H54 (cell line): ENCODE data around the gene CARD10.
"Not testable (repeated sequence)": the region's sequence is repeated elsewhere in the genome, so short reads cannot be mapped to it uniquely, and the experiment has no call there.

ENCODE experiments used
- DNase-seq: peaks from one replicate; pipeline ENCODE4 v3.0.0; 2011; ENCODE audit warnings: low spot score, mixed read lengths; ENCODE audit not compliant: insufficient read length
- FAIRE-seq: peaks from 3 replicates; lab custom pipeline; 2011; peaks lifted over from hg19 to GRCh38; lab: Jason Lieb, UNC
- POLR2A ChIP-seq: IDR thresholded peaks from 2 replicates; pipeline ENCODE4 v1.6.1; 2011; ENCODE audit warnings: low read depth, mild to moderate bottlenecking, low read length

The CARD10 gene

DNA sequence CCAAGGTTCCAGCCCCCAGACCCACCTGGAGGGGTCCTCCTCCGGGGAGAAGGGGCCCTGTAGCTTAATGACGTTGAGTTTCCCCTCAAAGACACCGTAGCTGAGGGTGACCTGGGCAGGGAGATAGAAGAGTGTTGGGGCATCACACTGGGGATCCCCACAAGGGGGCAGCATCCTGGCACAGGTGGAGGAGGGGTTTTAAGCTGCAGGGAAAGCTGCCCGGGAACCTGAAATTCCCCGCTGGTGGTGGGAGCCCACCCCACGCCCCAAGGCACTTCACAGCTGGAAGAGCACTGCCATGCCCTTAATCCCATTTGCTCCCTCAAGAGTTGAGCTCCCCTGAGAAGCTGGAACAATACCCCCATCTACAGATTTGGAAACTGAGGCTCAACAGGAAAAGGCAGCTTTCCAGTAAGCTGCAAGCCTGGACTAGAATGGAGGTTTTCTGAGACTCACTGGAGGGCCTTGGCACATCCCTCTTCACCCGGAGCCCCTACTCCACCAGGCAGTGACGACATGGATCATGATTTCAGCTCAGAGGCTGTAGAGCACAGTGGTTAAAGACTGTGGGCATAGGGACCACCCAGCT is 46.7 kb downstream of the CARD10 start:
- DNase-seq: peak; percentile 33
- no peak for FAIRE-seq
- no peak for TF ChIP-seq POLR2A

DNA sequence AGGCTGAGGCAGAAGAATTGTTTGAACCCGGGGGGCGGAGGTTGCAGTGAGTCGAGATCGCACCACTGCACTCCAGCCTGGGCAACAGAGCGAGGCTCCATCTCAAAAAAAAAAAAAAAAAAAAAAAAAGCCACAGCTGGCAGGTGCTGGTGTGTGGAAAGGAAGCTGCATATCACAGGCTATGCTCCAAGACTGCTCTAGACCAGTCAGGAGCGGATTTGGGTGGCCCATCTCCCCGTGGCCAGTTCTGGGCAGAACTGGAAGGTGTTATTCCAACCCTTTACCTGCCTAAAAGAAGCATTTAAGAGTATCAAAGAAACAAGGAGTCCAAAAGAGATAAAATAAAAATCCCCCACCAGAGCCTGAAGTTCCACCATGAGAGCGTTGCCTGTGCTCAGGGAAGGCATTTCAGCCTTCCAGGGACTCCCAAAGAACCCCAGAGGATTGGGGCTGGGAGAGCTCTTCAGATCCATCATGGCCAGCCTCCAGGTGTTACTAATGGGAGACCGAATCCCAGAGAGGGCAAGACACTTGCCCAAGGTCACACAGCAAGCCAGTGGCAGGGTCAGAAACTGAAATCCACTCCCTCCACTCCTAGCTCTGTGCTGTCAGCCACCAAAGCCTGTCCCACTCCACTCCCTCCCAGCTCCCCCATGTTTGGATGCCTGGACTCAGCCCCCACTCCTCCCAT is 47.3 kb downstream of the CARD10 start:
- TF ChIP-seq POLR2A: no peak
- DNase-seq: no peak
- FAIRE-seq: no peak

DNA sequence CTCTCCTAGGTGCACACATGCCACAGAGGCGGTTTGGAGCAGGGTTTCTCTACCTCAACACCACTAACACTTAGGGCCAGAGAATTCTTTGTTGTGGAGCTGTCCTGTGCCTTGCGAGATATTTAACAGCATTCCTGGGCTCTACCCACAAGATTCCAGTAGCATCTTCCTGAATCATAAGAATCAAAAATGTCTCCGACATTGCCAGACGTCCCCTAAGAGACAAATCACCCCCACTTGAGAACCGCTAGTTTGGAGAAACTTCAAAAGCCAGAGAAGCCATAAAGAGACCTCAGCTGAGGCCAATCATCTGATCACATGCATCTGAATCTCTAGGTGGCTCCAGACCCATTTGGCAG is 49.1 kb downstream of the CARD10 start:
- DNase-seq (no peak), FAIRE-seq (no peak)
- no peak for TF ChIP-seq POLR2A

DNA sequence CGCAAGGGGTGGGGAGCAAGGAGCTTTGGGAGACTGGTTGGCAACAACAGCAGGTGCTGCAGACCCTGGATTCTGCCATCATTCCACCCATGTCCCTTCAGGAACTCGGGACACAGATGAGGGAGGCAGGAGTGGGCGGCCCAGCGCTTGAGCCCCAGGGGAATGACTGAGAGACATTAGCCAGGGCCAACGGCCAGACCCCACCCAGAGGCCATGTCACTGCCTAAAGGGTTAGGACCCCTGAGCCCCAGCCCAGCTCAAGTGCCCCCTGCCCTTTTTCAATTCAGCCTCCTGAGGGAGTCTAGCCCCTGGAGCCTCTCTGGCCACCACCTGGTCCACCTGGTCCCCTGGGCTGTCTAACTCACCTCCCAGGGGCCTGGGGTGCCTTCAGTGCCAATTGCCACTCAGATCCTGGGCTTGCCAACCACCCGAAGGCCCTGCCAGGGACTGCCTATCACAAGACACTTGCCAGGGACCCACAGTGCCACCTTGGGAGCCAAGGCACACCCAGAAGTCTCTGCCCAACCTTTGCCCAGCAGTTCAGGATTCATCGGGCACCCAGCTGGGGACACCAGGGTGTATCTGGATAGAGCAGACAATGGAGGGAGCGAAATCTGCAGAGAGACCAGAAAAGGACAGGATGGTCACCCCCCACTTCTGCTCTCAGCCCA is 49.7 kb downstream of the CARD10 start:
- TF ChIP-seq POLR2A: no peak
- FAIRE-seq (no peak), DNase-seq (no peak)

DNA sequence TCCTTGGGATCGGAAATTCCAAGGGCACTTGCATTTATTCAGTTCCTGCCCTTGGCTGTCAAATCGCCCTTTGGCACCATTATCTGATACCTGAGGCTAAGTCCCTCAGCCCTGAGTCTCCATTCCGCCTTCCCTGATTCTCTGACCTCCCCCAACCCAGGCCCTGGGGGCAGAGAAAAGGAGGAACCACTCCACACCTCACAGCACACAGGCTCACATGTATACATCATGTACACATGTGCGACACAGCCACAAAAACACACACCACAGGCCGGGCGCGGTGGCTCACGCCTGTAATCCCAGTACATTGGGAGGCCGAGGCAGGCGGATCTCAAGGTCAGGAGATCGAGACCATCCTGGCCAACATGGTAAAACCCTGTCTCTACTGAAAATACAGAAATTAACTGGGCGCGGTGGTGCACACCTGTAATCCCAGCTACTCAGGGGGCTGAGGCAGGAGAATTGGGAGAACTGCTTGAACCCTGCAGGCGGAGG is 51.0 kb downstream of the CARD10 start:
- not testable (repeated sequence) for DNase-seq, FAIRE-seq

DNA sequence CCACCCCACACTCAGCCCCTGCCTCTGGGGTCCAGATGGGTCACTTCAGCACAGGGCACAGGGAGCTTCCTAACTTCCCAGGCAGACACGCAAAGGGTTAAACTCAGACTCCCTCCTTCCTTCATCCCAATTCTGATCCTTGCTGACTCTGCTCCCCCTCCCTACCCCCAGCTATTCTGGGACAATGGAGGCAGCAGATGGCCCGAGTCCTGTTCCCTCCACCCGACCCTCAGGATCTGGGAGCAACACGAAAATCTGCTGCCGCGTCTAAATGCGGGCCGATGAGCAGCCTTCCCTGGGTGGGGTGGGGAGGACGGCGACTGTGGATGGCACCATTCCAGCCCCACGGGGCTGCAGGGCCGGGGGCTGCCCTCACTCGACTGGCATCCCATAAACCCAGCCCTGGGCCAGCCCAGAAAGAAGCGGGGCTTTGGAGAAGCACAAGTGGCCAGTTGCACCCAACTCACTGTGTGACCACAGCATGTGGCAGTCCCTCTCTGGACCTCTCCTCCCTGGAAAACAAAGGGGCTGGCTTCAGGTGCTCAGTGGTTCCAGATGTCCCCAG is 51.7 kb downstream of the CARD10 start:
- FAIRE-seq: no peak
- no peak for TF ChIP-seq POLR2A
- no peak for DNase-seq

DNA sequence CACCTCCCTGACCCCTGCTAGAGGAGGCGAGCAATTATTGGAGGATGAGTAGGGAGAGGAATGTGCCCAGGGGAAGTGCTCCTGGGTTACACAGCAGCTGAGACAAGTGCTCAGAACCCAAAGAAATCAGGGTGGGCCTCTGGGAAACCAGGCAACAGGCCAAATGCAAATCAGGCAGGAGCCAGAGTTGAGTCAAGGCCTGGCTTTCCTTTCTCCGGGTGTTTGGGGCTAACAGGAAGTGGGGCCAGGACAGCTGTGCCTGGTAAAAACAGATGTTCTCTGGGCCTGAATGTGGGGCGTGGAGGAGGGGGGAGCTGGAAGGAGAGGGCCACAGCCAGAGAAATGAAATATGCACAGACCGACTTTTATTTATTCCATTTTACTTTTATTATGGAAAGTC is 55.0 kb downstream of the CARD10 start:
- FAIRE-seq (no peak), DNase-seq (no peak)
- no peak for TF ChIP-seq POLR2A

DNA sequence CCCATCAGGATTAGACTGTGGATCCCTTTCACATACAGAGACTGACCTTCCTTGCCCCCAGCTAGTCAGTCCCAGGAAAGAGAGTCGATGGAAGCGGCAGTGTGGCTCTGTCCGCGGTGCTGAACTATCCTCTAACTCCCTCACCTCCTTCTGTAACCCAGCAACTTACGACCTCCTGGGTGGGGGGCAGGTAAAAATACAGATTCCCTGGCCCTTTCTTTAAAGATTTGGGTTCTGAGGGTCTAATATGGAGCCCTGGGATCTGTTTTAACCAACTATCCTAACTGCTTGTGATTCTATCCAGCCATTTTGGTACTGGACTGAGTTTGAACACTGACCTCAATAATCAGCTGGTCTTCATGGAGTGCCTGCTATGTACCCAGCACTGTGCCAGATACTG is 56.2 kb downstream of the CARD10 start:
- FAIRE-seq (no peak), DNase-seq (no peak)
- no peak for TF ChIP-seq POLR2A

DNA sequence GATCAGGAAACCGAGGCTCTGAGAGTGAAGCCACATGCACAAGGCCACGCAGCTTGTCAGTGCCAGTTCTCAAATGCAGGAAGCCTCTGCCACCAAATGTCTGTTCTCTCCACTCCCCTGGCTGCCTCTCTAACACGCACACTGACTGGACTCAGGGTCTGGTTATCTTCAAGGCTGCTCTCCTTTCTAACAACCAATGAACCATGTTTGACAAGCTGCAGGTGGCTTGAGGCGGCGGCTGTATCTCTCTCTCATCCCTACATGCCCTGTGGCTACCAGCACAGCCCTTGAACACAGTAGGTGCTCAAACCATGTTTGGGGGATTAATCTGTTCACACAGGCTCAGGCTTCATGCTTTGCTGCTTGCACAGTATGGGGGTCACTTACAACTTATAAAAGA is 56.8 kb downstream of the CARD10 start:
- FAIRE-seq (no peak), DNase-seq (no peak)

DNA sequence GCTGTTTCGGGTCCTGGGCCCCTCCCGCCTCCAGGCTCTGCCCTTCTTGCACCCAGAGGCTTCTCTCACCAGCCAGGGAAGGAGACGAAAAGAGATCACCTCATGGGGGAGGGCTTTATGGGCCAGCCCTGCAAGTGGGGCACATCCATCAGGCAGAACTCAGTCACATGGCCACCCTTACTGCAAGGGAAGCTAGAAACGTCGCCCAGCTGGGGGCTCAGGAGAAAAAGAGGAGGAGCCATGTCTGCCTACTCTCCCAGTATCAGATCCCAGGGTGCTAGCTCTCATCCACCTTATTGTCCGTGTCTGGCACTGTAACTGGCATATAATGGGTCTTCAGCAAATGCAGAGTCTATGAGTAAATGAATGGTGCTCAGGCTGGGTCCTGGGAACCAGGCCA is 57.3 kb downstream of the CARD10 start:
- no peak for DNase-seq
- FAIRE-seq: no peak
- TF ChIP-seq POLR2A: no peak

More for the DNA sequence above, 56.8 kb downstream of the CARD10 start:
- TF ChIP-seq POLR2A: no peak

DNA sequence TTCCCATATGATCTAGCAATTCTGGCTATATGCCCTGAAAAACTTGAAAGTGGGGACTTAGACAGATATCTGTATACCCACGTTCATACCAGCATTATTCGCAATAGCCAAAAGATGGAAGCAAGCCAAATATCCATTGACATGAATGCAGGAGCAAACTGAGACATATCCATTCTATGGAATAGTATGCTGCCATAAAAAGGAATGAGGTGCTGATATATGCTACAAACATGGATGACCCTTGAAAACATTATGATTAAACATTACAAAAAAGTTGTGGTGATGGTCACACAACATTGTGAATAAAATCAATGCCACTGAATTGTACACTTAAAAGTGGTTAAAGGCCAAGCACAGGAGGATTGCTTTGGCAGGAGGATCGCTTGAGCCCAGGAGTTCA is 58.5 kb downstream of the CARD10 start:
- FAIRE-seq (no peak), DNase-seq (no peak)
- no peak for TF ChIP-seq POLR2A

DNA sequence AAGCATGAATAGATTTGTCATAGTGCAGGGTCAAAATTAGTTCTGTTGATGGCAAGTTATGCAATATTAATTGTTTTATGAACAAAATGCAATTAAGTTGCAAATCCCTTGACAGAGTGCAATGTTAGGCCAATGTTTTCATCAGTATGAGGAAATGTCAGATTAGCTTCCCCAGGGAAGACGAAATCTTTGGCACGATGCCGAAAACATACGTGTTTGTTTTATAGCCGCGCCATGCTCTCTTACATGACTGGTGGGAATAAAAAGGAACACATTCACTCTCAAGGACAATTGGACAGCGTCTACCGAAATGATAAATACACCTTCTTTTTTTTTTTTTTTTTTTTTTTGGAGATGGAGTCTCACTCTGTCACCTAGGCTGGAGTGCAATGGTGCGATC is 60.0 kb downstream of the CARD10 start:
- no peak for DNase-seq
- no peak for TF ChIP-seq POLR2A
- no peak for FAIRE-seq

DNA sequence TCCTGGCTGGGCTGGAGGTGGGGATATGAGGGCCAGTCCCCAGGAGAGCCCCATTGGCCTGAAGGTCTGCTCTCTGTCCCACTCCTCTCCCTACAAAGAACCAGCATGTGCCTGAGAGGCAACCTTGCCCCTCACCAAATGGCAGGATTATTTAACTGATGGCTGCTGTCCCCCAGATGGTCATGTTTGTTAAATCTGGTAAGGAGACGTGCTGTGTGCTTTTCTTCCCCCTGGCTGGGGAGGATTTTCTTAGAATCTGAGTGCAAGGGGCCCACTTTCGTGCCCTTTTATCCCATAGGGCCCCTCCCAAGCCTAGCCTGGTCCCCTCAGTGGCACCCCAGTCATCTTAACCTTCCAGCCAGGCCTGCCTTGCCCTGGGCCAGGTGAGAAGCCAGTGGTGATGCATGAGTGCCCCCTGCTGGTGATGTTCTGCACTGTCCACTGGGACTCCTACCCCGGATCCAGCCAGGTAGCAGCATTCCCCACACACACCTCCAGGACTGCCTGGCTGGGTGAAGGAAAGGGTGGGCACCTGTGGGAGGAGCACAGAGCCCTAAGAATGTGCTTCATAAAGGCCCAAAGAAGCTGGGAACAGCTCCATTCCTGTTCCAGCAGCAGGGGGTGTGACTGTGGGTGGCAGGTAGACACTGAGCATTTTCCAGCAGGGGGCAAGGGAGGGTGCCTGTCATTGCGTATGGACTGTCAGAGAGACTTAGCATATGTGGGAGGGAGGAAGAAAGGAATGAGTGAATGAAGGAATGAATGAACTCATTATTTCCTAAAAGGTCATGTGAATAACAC is 61.9 kb downstream of the CARD10 start:
- DNase-seq (peak; percentile 57), FAIRE-seq (no peak)
- TF ChIP-seq POLR2A: no peak

DNA sequence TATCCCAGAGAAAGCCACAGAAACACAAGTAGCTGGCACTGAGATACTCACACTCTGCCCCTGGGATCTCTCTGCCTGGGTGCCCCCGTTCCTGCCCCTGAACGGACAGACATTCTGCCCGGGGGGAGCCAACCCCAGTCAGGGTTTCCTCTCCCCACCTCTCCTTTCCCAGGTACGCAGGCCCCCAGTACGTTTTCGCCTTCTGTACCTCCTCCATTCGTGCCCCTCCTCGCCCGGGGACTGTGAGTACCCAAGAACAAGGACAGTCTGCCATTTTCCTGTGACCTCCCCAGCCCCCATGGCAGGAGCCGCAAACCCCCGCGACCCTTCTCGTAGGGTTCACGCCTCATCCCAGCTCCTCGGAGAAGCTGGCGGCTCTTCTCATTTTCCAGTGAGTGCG is 62.9 kb downstream of the CARD10 start:
- no peak for TF ChIP-seq POLR2A
- FAIRE-seq: no peak
- no peak for DNase-seq
